ENCODE data around the gene BTN1A1.
A peak's percentile ranks its signal among the peaks of the same experiment; 100 is the strongest.
"Not testable (repeated sequence)": the region's sequence is repeated elsewhere in the genome, so short reads cannot be mapped to it uniquely, and the experiment has no call there.

The BTN1A1 gene

DNA sequence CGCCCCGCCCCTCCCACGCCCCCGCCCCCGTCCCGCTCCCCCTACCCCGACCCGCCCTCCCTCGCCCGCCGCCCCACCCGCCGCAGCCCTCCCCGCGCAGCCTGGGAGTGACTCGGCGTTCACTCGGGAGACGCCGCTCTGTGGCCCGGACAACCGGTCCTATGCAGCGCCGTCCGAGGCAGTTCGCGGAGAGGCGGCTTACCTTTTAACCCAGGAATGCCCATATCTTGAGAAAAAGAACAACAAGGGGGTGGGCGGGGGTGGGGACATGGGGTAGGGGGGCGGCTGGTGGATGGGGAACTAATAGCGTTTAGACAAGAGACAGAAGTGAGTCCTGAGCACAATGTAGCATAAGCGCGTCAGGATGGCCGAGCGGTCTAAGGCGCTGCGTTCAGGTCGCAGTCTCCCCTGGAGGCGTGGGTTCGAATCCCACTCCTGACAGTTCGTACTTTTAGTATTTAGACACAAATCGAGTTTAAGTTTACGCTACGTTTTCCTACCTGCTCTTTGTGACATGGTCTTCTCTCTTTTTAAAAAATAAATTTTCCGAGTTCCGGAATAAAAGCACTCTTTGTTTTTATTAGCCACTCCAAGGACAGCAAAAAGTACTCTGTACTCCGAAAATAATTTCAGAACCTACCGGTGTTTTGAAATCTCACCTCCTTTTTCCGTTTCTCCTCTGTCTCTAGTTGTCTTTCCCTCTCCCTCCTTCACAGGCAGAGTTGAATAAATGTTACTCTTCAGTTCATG lies 20.9 kb downstream of the BTN1A1 start:
- Histone ChIP-seq H3K36me3 (ENCODE audit: control insufficient read depth, insufficient read depth, low read length) (no peaks in the 10 kb centered on the region), H3K9ac (ENCODE audit: low read length) (peak overlapping the region; percentile 83), H3K9me3 (ENCODE audit: control insufficient read depth, low read length) (no peaks in the 10 kb centered on the region), H3K27me3 (ENCODE audit: control insufficient read depth, insufficient read depth, low read length) (no peaks in the 10 kb centered on the region), H3K4me1 (ENCODE audit: control insufficient read depth, insufficient read depth, low read length) (peaks cover 5% of the 10 kb centered on the region), H3K4me3 (ENCODE audit: low read length) (peak overlapping the region; percentile 63)

- peak overlapping the region; percentile 63 for H3K4me3 ChIP-seq (ENCODE audit: low read length)
- no peaks in the 10 kb centered on the region for H3K36me3 ChIP-seq (ENCODE audit: control insufficient read depth, insufficient read depth, low read length)
- H3K9ac ChIP-seq (ENCODE audit: low read length): peak overlapping the region; percentile 83
- no peaks in the 10 kb centered on the region for H3K27me3 ChIP-seq (ENCODE audit: control insufficient read depth, insufficient read depth, low read length)
- no peaks in the 10 kb centered on the region for H3K9me3 ChIP-seq (ENCODE audit: control insufficient read depth, low read length)
- peaks cover 5% of the 10 kb centered on the region for H3K4me1 ChIP-seq (ENCODE audit: control insufficient read depth, insufficient read depth, low read length)
Measured at GRCh38 chr6:26521600-26522391, 21.7 kb downstream of the BTN1A1 start.

DNA sequence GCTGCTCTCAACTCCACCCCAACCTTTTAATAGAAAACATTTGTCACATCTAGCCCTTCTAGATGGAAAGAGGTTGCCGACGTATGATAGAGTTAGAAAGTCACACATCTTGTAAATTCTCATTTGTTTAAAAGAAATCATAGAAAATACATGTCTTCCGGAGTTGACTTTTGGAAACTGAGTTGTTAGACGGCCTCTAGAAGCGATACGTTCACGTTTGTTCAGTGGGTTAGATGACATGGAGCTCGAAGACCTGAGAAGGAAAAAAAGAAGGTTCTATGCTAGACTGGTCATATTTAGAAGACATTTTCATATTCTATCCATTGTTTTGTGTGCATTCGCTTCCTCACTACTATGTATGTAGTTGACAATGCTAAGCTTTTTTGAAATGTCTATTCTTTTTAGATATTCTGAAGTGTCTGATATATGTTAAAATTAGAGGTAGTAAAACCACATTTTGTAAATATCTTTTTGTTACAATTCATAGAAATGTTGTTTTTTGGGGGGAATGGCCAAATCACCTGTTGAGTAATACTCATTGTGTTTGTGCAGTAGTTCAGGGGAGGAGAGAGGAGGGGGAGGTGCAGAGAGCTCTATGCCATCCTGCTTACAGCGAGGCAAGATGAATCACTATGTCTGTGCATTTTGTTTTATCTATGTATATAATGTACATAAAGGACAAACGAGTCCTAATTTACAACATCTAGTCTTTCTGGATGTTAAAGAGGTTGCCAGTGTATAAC lies 22.6 kb downstream of the BTN1A1 start:
- Histone ChIP-seq H3K9ac (ENCODE audit: low read length) (peak overlapping the region; percentile 83), H3K4me3 (ENCODE audit: low read length) (peak overlapping the region; percentile 63)
- not testable (repeated sequence) for H3K36me3 ChIP-seq (ENCODE audit: control insufficient read depth, insufficient read depth, low read length); H3K4me1 ChIP-seq (ENCODE audit: control insufficient read depth, insufficient read depth, low read length); H3K9me3 ChIP-seq (ENCODE audit: control insufficient read depth, low read length); H3K27me3 ChIP-seq (ENCODE audit: control insufficient read depth, insufficient read depth, low read length)

GRCh38 chr6:26524314-26524713 lies 24.2 kb downstream of the BTN1A1 start:
- H3K4me1 ChIP-seq (ENCODE audit: control insufficient read depth, insufficient read depth, low read length); H3K27me3 ChIP-seq (ENCODE audit: control insufficient read depth, insufficient read depth, low read length); H3K36me3 ChIP-seq (ENCODE audit: control insufficient read depth, insufficient read depth, low read length); H3K9ac ChIP-seq (ENCODE audit: low read length); H3K9me3 ChIP-seq (ENCODE audit: control insufficient read depth, low read length); H3K4me3 ChIP-seq (ENCODE audit: low read length): not testable (repeated sequence)

DNA sequence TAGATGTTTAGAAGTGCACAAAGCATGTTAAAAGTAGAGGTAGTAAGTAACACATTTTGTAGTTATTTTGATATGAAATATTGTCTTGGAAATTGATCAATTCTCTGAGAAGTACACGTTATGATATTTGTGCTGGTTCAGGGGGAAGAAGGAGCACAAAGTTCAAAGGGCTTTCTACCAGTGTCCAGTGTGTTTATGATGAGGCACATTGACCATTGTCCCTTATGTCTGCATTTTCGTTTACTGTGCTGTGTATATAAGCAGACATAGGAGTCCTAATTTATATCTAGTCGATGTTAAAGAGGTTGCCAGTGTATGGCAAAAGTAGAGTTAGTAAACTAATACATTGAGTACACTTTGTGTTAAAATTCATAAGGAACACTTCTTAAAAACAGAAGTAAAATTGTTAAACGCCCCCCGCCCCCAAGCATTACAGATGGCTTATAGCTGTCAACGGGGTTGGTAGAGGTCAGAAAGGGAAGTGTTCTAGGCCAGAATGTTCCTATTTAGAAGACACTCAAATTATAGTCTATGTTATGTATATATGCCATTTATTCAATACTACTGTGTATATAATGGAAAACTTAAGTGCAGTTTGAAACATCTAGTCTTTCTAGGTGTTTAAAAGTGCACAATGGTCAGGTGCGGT lies 24.7 kb downstream of the BTN1A1 start:
- H3K4me3 ChIP-seq (ENCODE audit: low read length): no peak overlapping the region
- no peak overlapping the region for H3K9ac ChIP-seq (ENCODE audit: low read length)
- H3K4me1 ChIP-seq (ENCODE audit: control insufficient read depth, insufficient read depth, low read length): peaks cover 5% of the 10 kb centered on the region
- H3K9me3 ChIP-seq (ENCODE audit: control insufficient read depth, low read length): no peaks in the 10 kb centered on the region
- H3K27me3 ChIP-seq (ENCODE audit: control insufficient read depth, insufficient read depth, low read length): no peaks in the 10 kb centered on the region
- no peaks in the 10 kb centered on the region for H3K36me3 ChIP-seq (ENCODE audit: control insufficient read depth, insufficient read depth, low read length)

- Histone ChIP-seq H3K4me3 (ENCODE audit: low read length) (no peak overlapping the region), H3K9ac (ENCODE audit: low read length) (no peak overlapping the region), H3K9me3 (ENCODE audit: control insufficient read depth, low read length) (no peaks in the 10 kb centered on the region), H3K27me3 (ENCODE audit: control insufficient read depth, insufficient read depth, low read length) (no peaks in the 10 kb centered on the region), H3K4me1 (ENCODE audit: control insufficient read depth, insufficient read depth, low read length) (no peaks in the 10 kb centered on the region), H3K36me3 (ENCODE audit: control insufficient read depth, insufficient read depth, low read length) (no peaks in the 10 kb centered on the region)
Measured at GRCh38 chr6:26525838-26526237, 25.7 kb downstream of the BTN1A1 start.

- no peaks in the 10 kb centered on the region for H3K9me3 ChIP-seq (ENCODE audit: control insufficient read depth, low read length)
- no peaks in the 10 kb centered on the region for H3K36me3 ChIP-seq (ENCODE audit: control insufficient read depth, insufficient read depth, low read length)
- no peaks in the 10 kb centered on the region for H3K27me3 ChIP-seq (ENCODE audit: control insufficient read depth, insufficient read depth, low read length)
- H3K9ac ChIP-seq (ENCODE audit: low read length): no peak overlapping the region
- no peaks in the 10 kb centered on the region for H3K4me1 ChIP-seq (ENCODE audit: control insufficient read depth, insufficient read depth, low read length)
- H3K4me3 ChIP-seq (ENCODE audit: low read length): no peak overlapping the region
Measured at GRCh38 chr6:26526928-26527327, 26.8 kb downstream of the BTN1A1 start.

DNA sequence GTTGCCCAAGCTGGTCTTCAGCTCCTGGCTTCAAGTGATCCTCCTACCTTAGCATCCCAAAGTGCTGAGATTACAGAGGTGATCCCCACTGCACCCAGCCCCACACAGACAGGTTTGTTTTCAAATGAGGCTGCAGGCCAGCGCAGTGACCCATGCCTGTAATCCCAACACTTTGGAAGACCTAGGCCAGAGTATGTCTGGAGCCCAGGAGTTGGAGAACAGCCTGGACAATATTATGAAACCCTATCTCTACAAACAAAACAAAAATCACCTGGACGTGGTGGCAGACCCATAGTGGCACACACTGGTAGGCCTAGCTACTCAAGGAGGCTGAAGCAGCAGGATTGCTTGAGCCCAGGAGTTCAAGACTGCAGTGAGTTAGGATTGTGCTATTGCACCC lies 30.1 kb downstream of the BTN1A1 start:
- Histone ChIP-seq H3K4me1 (ENCODE audit: control insufficient read depth, insufficient read depth, low read length) (no peaks in the 10 kb centered on the region), H3K9me3 (ENCODE audit: control insufficient read depth, low read length) (no peaks in the 10 kb centered on the region), H3K27me3 (ENCODE audit: control insufficient read depth, insufficient read depth, low read length) (no peaks in the 10 kb centered on the region), H3K36me3 (ENCODE audit: control insufficient read depth, insufficient read depth, low read length) (no peaks in the 10 kb centered on the region), H3K4me3 (ENCODE audit: low read length) (no peak overlapping the region), H3K9ac (ENCODE audit: low read length) (no peak overlapping the region)

- Histone ChIP-seq H3K9ac (ENCODE audit: low read length) (no peak overlapping the region), H3K27me3 (ENCODE audit: control insufficient read depth, insufficient read depth, low read length) (no peaks in the 10 kb centered on the region), H3K4me1 (ENCODE audit: control insufficient read depth, insufficient read depth, low read length) (peaks cover 5% of the 10 kb centered on the region), H3K4me3 (ENCODE audit: low read length) (no peak overlapping the region), H3K9me3 (ENCODE audit: control insufficient read depth, low read length) (no peaks in the 10 kb centered on the region), H3K36me3 (ENCODE audit: control insufficient read depth, insufficient read depth, low read length) (no peaks in the 10 kb centered on the region)
Measured at GRCh38 chr6:26531897-26532296, 31.8 kb downstream of the BTN1A1 start.

- Histone ChIP-seq H3K4me3 (ENCODE audit: low read length) (peak overlapping the region; percentile 12), H3K36me3 (ENCODE audit: control insufficient read depth, insufficient read depth, low read length) (no peaks in the 10 kb centered on the region), H3K9ac (ENCODE audit: low read length) (peak overlapping the region; percentile 69), H3K4me1 (ENCODE audit: control insufficient read depth, insufficient read depth, low read length) (peaks cover 7% of the 10 kb centered on the region), H3K9me3 (ENCODE audit: control insufficient read depth, low read length) (no peaks in the 10 kb centered on the region), H3K27me3 (ENCODE audit: control insufficient read depth, insufficient read depth, low read length) (no peaks in the 10 kb centered on the region)
Measured at GRCh38 chr6:26532699-26533531, 32.8 kb downstream of the BTN1A1 start.

DNA sequence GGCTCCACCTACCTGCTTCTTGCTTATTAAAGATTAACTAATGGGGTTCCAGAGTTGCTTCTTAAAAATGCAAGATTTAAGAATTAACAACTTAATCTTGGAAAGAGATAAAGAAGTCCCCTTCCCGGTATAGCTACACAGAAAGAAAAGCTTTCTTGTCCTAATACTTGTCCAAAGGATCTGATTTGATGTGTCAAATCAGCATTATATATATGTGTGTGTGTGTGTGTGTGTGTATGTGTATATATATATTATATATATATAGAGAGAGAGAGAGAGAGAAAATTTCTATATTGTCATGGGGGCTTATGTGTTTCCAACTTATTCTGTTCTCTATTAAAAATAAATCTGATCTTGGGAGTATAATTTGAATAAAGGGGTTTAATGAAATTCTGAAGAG lies 33.4 kb downstream of the BTN1A1 start:
- no peaks in the 10 kb centered on the region for H3K36me3 ChIP-seq (ENCODE audit: control insufficient read depth, insufficient read depth, low read length)
- H3K4me3 ChIP-seq (ENCODE audit: low read length): no peak overlapping the region
- peak overlapping the region; percentile 69 for H3K9ac ChIP-seq (ENCODE audit: low read length)
- H3K4me1 ChIP-seq (ENCODE audit: control insufficient read depth, insufficient read depth, low read length): peaks cover 8% of the 10 kb centered on the region
- H3K9me3 ChIP-seq (ENCODE audit: control insufficient read depth, low read length): no peaks in the 10 kb centered on the region
- no peaks in the 10 kb centered on the region for H3K27me3 ChIP-seq (ENCODE audit: control insufficient read depth, insufficient read depth, low read length)

Data from mucosa of stomach (tissue), 1 donor.